ENCODE results near the gene RUSF1.
"Not testable (repeated sequence)": the region's sequence is repeated elsewhere in the genome, so short reads cannot be mapped to it uniquely, and the experiment has no call there.

Gene RUSF1

DNA sequence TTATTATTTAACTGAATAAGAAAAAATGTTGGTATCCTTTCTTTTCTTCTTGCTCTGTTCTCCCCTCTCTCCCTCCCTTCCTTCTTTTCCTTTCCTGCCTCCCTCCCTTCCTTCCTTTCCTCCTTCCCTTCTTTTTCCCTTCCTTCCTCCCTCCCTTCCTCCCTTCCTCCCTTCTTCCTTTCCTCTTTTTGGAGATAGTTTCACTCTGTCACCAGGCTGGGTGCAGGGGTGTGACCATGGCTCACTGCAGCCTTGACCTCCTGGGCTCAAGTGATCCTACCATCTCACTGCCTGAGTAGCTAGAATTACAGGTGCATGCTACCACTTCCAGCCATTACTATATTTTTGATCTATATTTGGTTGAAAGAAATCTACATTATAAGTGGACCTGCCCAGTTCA, 5.7 kb upstream of the RUSF1 start:
- DNase-seq: no peak

GRCh38 chr16:31513126-31513525, 4.9 kb upstream of the RUSF1 start:
- no peak for DNase-seq

GRCh38 chr16:31508706-31509195, 560 bp upstream of the RUSF1 start:
- no peak for DNase-seq

- no peak for DNase-seq
These were observed 618 bp downstream of the RUSF1 start for GRCh38 chr16:31507617-31507928.

DNA sequence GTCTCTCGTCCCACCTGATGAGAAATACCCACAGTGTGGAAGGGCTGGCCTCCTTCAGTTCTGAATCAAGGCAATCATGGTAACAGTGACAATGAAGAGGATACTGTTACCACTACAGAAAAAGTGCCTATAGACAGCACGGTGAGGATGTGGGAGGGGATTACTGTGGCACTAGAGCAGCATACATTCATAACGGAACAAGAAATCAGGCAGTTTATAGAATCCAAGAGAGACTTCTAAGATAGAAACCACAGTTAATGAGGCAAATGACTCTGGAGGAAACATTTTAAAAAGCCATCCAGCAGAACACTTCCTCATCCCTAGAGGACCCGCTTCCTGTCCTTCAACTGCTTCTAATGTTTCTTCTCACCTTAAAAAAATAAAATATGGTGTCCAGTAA, 2.7 kb downstream of the RUSF1 start:
- DNase-seq: no peak

DNA sequence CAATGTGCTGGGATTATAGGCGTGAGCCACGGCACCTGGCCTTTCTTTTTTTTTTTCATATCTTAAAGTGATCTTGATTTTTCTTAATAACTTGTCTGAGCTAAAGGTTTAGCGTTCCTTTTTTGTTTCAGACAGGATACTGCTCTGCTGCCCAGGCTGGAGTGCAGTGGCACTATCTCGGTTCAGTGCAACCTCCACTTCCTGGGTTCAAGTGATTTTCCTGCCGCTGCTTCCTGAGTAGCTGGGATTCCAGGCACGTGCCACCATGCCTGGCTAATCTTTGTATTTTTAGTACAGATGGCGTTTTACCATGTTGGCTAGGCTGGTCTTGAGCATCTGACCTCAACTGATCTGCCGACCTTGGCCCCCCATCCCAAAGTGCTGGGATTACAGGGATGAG, 4.0 kb downstream of the RUSF1 start:
- DNase-seq: no peak

DNA sequence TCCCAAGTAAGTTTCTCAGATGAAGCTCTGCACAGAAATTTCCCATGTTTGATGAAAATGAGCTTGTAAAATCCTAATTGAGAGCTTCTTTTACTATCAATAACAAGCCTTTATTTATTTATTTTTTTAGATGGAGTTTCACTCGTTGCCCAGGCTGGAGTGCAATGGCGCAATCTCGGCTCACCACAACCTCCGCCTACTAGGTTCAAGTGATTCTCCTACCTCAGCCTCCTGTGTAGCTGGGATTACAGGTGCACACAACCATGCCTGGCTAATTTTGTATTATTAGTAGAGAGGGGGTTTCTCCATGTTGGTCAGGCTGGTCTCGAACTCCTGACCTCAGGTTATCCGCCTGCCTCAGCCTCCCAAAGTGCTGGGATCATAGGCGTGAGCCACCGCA, 4.6 kb downstream of the RUSF1 start:
- not testable (repeated sequence) for DNase-seq

- no peak for DNase-seq
These were observed 5.2 kb downstream of the RUSF1 start for GRCh38 chr16:31502981-31503380.

- DNase-seq: no peak
These were observed 6.2 kb downstream of the RUSF1 start for GRCh38 chr16:31501966-31502348.

GRCh38 chr16:31501226-31501965, 6.8 kb downstream of the RUSF1 start:
- DNase-seq: no peak

DNA sequence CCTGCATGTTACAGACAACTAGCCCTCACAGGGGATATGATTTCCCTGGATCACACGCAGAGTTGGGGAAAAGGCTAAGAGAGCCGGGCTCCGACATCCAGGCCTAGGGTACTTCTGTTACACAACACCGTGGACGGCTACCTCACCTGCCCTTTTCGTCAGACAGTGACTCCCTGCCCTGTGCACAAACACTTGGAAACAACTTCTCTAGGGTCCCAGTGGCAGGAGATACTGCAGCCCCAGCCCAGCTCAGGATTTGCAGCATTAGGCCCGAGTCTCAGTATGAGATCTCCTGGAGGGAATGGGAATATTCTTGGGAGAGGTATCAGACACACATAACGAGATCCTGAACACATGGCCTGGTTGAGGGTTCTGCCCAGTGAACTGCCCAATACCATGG, 8.3 kb downstream of the RUSF1 start:
- DNase-seq: no peak

DNA sequence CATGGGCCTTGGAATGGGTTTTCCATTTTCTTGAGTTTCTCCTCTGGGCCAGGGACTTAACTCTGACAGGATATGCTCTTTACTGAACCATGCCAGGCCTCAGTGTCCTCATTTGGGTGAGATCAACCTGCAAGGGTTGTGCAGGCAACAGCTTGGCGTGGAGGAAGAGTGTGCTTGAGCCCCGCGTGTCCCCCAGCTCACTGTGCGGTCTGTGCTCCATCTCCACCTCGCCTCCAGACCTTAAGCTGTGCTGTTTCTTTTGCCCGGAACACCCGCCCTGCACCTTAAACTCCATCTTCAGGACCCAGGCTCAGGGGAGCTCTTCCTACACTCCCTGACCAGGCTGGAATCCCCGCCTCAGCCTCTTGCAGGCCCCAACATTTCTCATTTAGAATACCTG, 9.7 kb downstream of the RUSF1 start:
- DNase-seq: no peak

DNA sequence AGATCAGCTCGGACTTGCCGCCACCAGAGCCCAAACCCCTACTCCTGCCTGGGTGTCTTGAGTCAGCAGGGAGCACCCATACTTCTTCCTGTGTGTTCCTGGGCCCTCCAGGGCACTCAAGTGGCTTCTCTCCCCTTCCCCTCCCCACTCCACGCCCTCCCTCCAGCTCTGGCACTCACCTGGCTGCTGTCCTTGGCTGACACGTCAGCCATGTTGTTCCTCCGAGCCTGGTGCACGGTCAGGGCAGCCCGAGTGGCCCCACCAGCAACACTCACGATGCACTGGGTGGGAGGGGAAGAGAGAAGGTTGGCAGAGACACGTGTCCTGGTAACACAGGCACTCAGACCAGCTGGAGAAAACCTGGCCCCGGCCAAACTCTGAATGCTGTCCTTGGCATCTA, 11.5 kb downstream of the RUSF1 start:
- no peak for DNase-seq

DNA sequence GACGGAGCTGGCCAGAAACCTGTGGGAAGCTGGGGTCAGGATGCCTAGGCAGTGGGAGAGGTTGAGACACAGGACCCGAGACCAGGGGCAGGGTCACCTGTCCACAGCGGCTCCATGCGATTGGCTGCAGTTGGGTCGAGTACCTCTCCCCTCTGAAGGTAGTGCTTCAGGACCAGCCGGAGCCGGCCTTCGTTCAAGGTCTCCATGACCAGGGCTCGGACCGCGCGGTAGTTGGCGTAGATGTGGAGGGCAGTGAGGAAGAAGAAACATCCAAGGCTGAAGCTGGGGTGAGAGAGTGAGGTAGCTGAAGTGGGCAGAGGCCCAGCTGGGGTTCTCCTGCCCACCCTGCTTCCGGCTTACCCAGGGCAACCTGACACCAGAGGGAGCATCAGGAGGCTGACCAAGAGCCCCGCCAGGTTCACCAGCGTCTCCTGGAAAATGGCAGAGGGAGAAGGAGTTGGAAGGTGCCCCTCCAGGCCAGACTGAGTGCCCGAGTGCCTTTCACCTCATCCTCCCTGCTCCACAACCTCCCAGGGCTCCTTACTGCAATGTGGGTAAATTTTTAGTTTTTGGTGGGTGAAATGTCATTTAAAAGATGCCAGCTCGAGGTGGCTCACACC, 14.6 kb downstream of the RUSF1 start:
- no peak for DNase-seq

DNA sequence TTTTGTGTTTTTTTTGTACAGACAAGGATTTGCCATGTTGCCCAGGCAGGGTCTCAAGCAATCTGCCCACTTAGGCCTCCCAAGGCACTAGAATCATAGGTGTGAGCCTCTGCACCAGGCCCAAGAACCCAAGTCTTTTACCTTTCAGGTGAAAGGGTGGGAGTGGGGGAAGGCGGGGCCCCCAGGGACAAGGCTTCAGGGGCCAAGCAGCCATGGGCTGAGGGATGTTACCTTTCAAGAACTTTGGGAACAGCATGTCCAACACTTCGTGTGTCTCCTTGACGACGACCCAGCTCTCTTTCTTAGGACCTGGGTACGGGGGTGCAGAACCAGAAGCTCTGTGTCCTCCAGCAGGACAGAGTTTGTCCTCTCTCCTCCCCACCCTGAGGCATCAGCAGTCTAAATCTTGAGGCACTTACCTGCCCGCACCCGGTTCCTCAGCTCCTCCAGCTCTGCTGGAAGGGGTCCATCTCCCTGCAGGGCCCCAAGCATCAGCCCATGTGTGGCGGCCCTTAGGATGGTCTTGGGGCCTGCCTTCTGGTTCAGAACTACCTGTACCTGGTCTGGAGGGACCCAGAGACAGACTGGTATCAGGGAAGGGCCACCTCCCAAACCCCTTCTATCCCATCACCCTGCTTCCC, 16.3 kb downstream of the RUSF1 start:
- DNase-seq: no peak

- no peak for DNase-seq
These were observed 18.3 kb downstream of the RUSF1 start for GRCh38 chr16:31489616-31490584.

GRCh38 chr16:31489298-31489564, 19.0 kb downstream of the RUSF1 start:
- DNase-seq: no peak

DNA sequence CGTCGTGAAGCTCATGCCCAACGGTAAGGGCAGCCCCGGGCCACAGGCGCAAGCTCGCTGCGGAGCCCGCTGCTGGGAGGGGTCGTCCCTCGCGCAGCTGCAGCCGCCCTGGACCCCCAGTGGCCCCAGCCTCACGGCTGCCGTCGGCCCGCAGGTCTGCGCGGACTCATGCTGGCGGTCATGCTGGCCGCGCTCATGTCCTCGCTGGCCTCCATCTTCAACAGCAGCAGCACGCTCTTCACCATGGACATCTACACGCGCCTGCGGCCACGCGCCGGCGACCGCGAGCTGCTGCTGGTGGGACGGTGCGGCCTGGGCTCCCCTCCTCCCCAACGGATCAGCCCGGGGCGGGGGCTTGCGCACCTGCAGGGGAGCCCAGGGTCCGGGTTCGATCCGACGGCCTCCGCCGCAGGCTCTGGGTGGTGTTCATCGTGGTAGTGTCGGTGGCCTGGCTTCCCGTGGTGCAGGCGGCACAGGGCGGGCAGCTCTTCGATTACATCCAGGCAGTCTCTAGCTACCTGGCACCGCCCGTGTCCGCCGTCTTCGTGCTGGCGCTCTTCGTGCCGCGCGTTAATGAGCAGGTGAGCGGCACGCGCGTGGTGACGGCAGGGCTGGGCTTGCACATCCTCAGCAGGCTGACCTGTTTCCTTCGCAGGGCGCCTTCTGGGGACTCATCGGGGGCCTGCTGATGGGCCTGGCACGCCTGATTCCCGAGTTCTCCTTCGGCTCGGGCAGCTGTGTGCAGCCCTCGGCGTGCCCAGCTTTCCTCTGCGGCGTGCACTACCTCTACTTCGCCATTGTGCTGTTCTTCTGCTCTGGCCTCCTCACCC, 19.5 kb downstream of the RUSF1 start:
- DNase-seq: no peak

DNA sequence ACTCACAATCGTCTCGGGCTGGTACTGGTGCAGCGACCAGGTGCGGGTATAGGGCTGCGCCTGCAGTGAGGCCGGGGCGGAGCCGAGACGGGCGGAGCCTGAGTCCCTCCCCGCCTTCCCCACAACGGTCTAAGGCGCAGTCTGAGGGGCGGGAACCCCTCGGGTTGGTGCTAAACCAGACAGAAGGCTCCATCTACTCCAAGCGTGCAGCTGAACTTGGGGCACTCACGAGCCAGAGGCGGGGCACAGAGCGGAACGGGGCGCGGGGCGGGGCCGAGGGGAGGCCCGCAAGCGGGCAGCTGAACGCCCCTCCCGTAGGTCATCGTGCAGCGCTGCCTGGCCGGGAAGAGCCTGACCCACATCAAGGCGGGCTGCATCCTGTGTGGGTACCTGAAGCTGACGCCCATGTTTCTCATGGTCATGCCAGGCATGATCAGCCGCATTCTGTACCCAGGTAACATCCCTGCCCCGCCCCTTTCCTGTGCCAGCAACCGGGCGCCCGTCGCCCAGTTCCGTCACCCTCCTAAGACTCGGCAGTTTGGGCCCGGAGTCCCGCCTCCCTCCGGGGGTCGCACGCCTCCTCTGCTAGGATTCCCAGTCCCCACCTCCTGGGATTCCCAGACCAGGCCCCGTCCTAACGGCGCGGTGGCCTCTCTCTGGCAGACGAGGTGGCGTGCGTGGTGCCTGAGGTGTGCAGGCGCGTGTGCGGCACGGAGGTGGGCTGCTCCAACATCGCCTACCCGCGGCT, 20.3 kb downstream of the RUSF1 start:
- DNase-seq: peak; percentile 72

DNA sequence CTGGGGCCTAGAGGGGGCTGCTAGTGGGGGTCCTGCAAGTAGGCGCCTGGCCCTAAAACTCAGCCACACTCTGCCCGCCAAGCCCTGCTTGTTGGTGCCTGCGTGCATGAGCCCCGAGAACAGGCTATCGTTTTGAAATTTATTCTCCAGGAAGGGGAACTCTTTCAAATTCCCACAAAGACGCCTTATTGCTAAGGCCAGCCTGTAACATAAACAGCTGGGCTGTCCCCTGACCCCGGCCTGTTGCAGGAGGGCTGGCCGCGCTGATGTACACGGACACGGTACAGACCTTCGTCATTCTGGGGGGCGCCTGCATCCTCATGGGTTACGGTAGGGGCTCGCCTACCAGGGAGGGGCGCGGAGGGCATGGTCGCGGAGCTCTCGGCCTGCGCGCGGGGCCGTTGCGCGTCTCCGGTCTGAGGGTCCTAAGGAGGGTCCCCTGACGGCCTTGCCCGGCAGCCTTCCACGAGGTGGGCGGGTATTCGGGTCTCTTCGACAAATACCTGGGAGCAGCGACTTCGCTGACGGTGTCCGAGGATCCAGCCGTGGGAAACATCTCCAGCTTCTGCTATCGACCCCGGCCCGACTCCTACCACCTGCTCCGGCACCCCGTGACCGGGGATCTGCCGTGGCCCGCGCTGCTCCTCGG, 21.0 kb downstream of the RUSF1 start:
- no peak for DNase-seq

- peak; percentile 74 for DNase-seq
These were observed 22.1 kb downstream of the RUSF1 start for GRCh38 chr16:31486045-31486444.
